Natural killer cell (primary cell): ENCODE measurements around the gene GTF2A1. TPM values are rescaled to one million over a fixed set of nuclear protein-coding genes. Genes with fewer than 3 reads are reported as not detected.

Experiments used
- ATAC-seq, 3 donors: fragments of 150-1000 bp in 2 of 3; fragments of 200-7000 bp in 1 of 3; cut with Tn5 transposase; 1 replicate in 1 of 3; 2 replicates in 2 of 3; pipeline ENCODE4 v1.10.0; 2021; ENCODE audit warnings: mild to moderate bottlenecking in 2 of 3, moderate library complexity in 2 of 3
- DNase-seq, 2 donors: peaks; one replicate each; pipeline versions ENCODE4 v3.0.0 to v3.0.0-alpha.2; 2013 to 2021; ENCODE audit warnings: mixed read lengths in 1 of 2
- H3K27ac ChIP-seq: one replicate; pipeline ENCODE4 v1.5.1; 2013; ENCODE audit warnings: mild to moderate bottlenecking, low read length
- H3K27me3 ChIP-seq: one replicate; pipeline ENCODE4 v1.6.1; 2013; ENCODE audit warnings: low read length; ENCODE audit not compliant: control insufficient read depth, insufficient read depth
- H3K36me3 ChIP-seq: one replicate; pipeline ENCODE4 v1.6.1; 2013; ENCODE audit warnings: low read length; ENCODE audit not compliant: control insufficient read depth, insufficient read depth
- H3K4me1 ChIP-seq: one replicate; pipeline ENCODE4 v1.6.1; 2013; ENCODE audit warnings: low read length; ENCODE audit not compliant: control insufficient read depth, insufficient read depth
- H3K4me3 ChIP-seq: one replicate; pipeline ENCODE4 v1.5.1; 2013; ENCODE audit warnings: low read length
- H3K9me3 ChIP-seq: one replicate; pipeline ENCODE4 v1.6.1; 2013; ENCODE audit warnings: low read length; ENCODE audit not compliant: control insufficient read depth, insufficient read depth
- H3K27ac Mint-ChIP-seq, 2 donors: one replicate each; pipeline ENCODE4 v1.8.0; 2022; ENCODE audit warnings: mild to moderate bottlenecking in 2 of 2, mixed read lengths in 2 of 2, moderate library complexity in 1 of 2
- H3K27me3 Mint-ChIP-seq, 2 donors: one replicate each; pipeline ENCODE4 v1.8.0; 2022; ENCODE audit warnings: low read depth in 2 of 2, mixed read lengths in 2 of 2
- H3K36me3 Mint-ChIP-seq: one replicate; pipeline ENCODE4 v1.8.0; 2022; ENCODE audit warnings: mixed read lengths
- H3K4me1 Mint-ChIP-seq, 2 donors: one replicate each; pipeline ENCODE4 v1.8.0; 2022; ENCODE audit warnings: mixed read lengths in 2 of 2
- H3K4me3 Mint-ChIP-seq: one replicate; pipeline ENCODE4 v1.8.0; 2022; ENCODE audit warnings: mild to moderate bottlenecking, moderate library complexity, mixed read lengths
- H3K9me3 Mint-ChIP-seq, 2 donors: one replicate each; pipeline ENCODE4 v1.8.0; 2022; ENCODE audit warnings: mixed read lengths in 2 of 2
- WGBS: methylation state at CpG from one replicate; pipeline ENCODE4 v1.1.7; 2013; ENCODE audit warnings: missing lambda C conversion rate; ENCODE audit not compliant: insufficient coverage; 5-methylcytosine and 5-hydroxymethylcytosine counted together
- intact Hi-C: fragments of 100-400 bp; cut with micrococcal nuclease; formaldehyde crosslinking; loops from one replicate; pipeline ENCODE4 v1.14.2; 2022
- total RNA-seq, 4 donors: library from RNA; stranded (reverse); fragments of 120-200 nt in 1 of 4; gene quantifications; one replicate each; pipeline versions ENCODE4 v1.2.3 to v1.2.4, GENCODE V29; 2013 to 2022
- TF ChIP-seq, protein P1 (sequence below): fragments of 200-600 bp; IDR thresholded peaks from one replicate; pipeline ENCODE4 v1.8.0; 2022; ENCODE audit warnings: antibody characterized with exemption

Gene GTF2A1
- total RNA-seq, 3 donors from 2014 or later (not counting 1 experiment from before 2014, with no cell fraction given) = 24.5 to 32.7 (median 28.6) TPM

GRCh38 chr14:81148635-81149034 lies 72.1 kb downstream of the GTF2A1 start:
- H3K9me3 ChIP-seq = no peaks in the 10 kb centered on the region
- no peaks in the 10 kb centered on the region for H3K36me3 ChIP-seq
- H3K27me3 Mint-ChIP-seq = peaks cover 0 to 3% of the 10 kb centered on the region in 2 donors

DNA sequence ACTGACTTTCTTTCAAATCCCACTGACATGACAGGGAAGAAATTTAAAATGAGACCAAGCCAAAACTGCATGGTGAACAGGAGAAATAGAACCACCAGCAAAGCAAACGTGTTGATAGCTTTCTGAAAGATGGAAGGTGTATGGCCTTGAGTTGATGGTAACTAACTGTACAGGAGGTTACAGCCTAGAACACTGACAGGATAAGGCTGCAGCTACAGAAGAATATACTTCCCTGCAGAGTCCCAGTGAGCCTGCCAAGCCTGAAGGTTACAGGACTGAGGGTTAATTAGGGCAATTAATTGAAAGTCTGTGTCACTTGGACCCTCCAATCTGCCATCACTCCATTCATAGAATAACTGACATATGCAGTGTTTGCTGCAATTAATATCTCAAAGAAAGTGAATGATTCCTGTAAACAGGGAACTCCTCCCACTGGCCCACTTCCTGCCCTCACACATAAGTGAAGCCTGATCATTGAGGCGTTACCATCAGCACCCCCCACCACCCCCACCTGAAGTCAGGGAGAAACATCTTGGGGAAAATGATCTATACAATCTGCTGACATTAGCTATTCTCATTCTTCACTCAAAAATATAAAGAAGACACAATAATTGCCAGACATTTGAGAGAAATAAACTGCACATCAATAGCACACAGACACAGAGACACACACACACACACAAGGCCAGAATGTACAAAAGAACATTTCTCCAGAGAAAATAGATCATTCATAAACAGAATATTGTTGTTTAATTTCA lies 73.4 kb downstream of the GTF2A1 start:
- DNase-seq = no peak
- no peaks in the 10 kb centered on the region for H3K27me3 Mint-ChIP-seq
- H3K9me3 ChIP-seq = no peaks in the 10 kb centered on the region
- H3K4me1 ChIP-seq = no peaks in the 10 kb centered on the region
- no peak for ATAC-seq
- H3K4me3 Mint-ChIP-seq = no peak overlapping the region
- no peak overlapping the region for H3K27ac Mint-ChIP-seq
- H3K27me3 ChIP-seq = no peaks in the 10 kb centered on the region
- TF ChIP-seq, protein P1, sequence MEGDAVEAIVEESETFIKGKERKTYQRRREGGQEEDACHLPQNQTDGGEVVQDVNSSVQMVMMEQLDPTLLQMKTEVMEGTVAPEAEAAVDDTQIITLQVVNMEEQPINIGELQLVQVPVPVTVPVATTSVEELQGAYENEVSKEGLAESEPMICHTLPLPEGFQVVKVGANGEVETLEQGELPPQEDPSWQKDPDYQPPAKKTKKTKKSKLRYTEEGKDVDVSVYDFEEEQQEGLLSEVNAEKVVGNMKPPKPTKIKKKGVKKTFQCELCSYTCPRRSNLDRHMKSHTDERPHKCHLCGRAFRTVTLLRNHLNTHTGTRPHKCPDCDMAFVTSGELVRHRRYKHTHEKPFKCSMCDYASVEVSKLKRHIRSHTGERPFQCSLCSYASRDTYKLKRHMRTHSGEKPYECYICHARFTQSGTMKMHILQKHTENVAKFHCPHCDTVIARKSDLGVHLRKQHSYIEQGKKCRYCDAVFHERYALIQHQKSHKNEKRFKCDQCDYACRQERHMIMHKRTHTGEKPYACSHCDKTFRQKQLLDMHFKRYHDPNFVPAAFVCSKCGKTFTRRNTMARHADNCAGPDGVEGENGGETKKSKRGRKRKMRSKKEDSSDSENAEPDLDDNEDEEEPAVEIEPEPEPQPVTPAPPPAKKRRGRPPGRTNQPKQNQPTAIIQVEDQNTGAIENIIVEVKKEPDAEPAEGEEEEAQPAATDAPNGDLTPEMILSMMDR = no peak
- 43% methylated on average over 2 of the region's 2 CpGs for WGBS
- H3K9me3 Mint-ChIP-seq = no peaks in the 10 kb centered on the region
- no peak overlapping the region for H3K27ac ChIP-seq
- no peak overlapping the region for H3K4me3 ChIP-seq
- H3K36me3 Mint-ChIP-seq = no peaks in the 10 kb centered on the region
- no peaks in the 10 kb centered on the region for H3K36me3 ChIP-seq
- peaks cover 6 to 11% of the 10 kb centered on the region in 2 donors for H3K4me1 Mint-ChIP-seq
- intact Hi-C loops = no loop called here

More at GRCh38 chr14:81148635-81149034, 72.1 kb downstream of the GTF2A1 start:
- TF ChIP-seq, protein P1 = no peak
- Mint-ChIP-seq H3K4me3 (no peak overlapping the region), H3K4me1 (peaks cover 6 to 11% of the 10 kb centered on the region in 2 donors), H3K27ac (no peak overlapping the region), H3K9me3 (no peaks in the 10 kb centered on the region), H3K36me3 (no peaks in the 10 kb centered on the region)
- intact Hi-C loops = no loop called here
- no peaks in the 10 kb centered on the region for H3K27me3 ChIP-seq
- ATAC-seq (no peak), DNase-seq (no peak)
- no peak overlapping the region for H3K27ac ChIP-seq
- WGBS = 100% methylated on average over 1 of the region's 4 CpGs
- no peak overlapping the region for H3K4me3 ChIP-seq
- no peaks in the 10 kb centered on the region for H3K4me1 ChIP-seq

DNA sequence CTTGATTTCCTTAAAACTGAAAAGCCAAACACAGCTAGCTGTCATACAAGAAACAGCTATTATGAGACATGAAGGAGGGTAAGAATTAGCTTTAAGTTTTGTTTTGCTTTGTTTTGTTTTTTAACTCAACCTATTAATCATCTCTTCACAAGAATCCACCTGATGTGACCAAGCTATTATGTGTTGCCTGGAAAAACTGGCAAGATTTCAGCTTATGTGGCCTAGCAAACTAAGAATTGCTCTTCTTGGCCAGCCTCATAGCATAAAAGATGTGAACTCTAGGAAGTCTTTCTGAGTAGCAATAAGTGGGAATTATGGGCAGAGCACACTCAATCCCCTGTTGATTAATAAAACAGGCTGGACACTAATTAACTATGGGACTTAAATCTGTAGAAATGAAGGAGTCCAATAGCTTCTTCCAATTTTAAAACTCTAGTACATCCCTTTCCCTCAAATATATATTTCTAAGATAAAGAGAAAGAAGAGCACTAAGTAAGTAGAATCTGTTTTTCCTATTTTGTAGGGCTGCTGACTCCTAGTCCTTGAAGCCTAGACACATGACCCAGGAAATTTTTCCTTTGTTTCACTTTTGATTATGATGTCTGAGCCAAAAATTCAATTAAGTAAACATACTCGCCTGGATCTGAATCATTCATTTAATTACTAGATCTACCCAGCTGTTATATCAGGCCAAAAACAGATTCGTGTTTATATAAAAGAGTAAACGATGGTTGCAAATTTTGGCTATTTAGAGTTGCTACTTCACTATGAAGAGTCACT lies 75.7 kb downstream of the GTF2A1 start:
- Histone ChIP-seq H3K36me3 (no peaks in the 10 kb centered on the region), H3K4me1 (no peaks in the 10 kb centered on the region), H3K27ac (no peak overlapping the region), H3K4me3 (no peak overlapping the region), H3K9me3 (no peaks in the 10 kb centered on the region), H3K27me3 (no peaks in the 10 kb centered on the region)
- intact Hi-C loops = no loop called here
- TF ChIP-seq, protein P1 = no peak
- ATAC-seq (no peak), DNase-seq (no peak)
- H3K27me3 Mint-ChIP-seq = no peaks in the 10 kb centered on the region
- 91% methylated on average over 3 of the region's 3 CpGs for WGBS
- H3K27ac Mint-ChIP-seq = no peak overlapping the region
- peaks cover 6 to 11% of the 10 kb centered on the region in 2 donors for H3K4me1 Mint-ChIP-seq
- H3K9me3 Mint-ChIP-seq = no peaks in the 10 kb centered on the region
- H3K4me3 Mint-ChIP-seq = no peak overlapping the region
- H3K36me3 Mint-ChIP-seq = no peaks in the 10 kb centered on the region
